Endothelial cell of umbilical vein (primary cell): Measurements from ENCODE around the gene LEPROT. TPM values are rescaled to one million over a fixed set of nuclear protein-coding genes. Genes with fewer than 3 reads are reported as not detected.
A peak's percentile ranks its signal among the peaks of the same experiment; 100 is the strongest.

Experiments
- BruUV-seq: library from RNA; stranded (reverse); fragments of 400-500 nt; replicated peaks from 2 replicates; lab custom pipeline; 2021; lab: Mats Ljungman, UMichigan
- CTCF ChIA-PET: fragments of 300-600, 350-600 bp; sonication (Branson Sonifier 250); formaldehyde crosslinking; loops from one replicate; lab custom pipeline; 2021; ENCODE audit warnings: antibody characterized with exemption, inconsistent platforms; lab: Charles Lee
- POLR2A ChIA-PET: fragments of 300-600, 350-600 bp; sonication (Branson Sonifier 250); formaldehyde crosslinking; loops from one replicate; lab custom pipeline; 2021; ENCODE audit warnings: antibody characterized with exemption, inconsistent platforms; lab: Charles Lee
- DNase-seq: peaks from one replicate; pipeline ENCODE4 v3.0.0-alpha.2; 2011; ENCODE audit warnings: low read depth, low spot score
- FAIRE-seq: peaks from 2 replicates; lab custom pipeline; 2011; peaks lifted over from hg19 to GRCh38; lab: Jason Lieb, UNC
- H2AFZ ChIP-seq: 2 replicates; pipeline ENCODE4 v1.6.0; 2012; ENCODE audit warnings: low read depth, low read length, control low read depth, inconsistent platforms
- H3K27ac ChIP-seq: 2 replicates; pipeline ENCODE4 v1.5.1; 2011; ENCODE audit warnings: low read depth, mild to moderate bottlenecking, control low read depth, low read length, moderate library complexity; ENCODE audit not compliant: insufficient read depth
- H3K27me3 ChIP-seq, 2 experiments: 2 replicates each; pipeline versions ENCODE4 v1.6.0 to v1.6.1; 2011; ENCODE audit warnings: low read length in 2 of 2, mixed read lengths in 1 of 2; ENCODE audit not compliant: control insufficient read depth in 2 of 2, insufficient read depth in 2 of 2
- H3K36me3 ChIP-seq, 2 experiments: 2 replicates in 1 of 2; 3 replicates in 1 of 2; pipeline ENCODE4 v1.5.1; 2011; ENCODE audit warnings: low read length in 2 of 2, mild to moderate bottlenecking in 1 of 2, moderate library complexity in 1 of 2; ENCODE audit not compliant: control insufficient read depth in 2 of 2, insufficient read depth in 2 of 2; ENCODE audit errors: extremely low read depth in 1 of 2
- H3K4me1 ChIP-seq: 3 replicates; pipeline ENCODE4 v1.5.1; 2011; ENCODE audit warnings: mild to moderate bottlenecking, low read length; ENCODE audit not compliant: control insufficient read depth, insufficient read depth; ENCODE audit errors: extremely low read depth
- H3K4me2 ChIP-seq: 2 replicates; pipeline ENCODE4 v1.6.1; 2011; ENCODE audit warnings: low read length, control low read depth, mixed read lengths; ENCODE audit not compliant: insufficient read depth
- H3K4me3 ChIP-seq, 3 experiments: fragments of 200-600 bp in 1 of 3; sonication (generic), shearing (Covaris generic) in 1 of 3; replicated peaks in 1 of 3; 2 replicates each; pipeline ENCODE4 v1.5.1; 2011 to 2016; ENCODE audit warnings: control low read depth in 3 of 3, low read length in 3 of 3, mild to moderate bottlenecking in 2 of 3, inconsistent platforms in 1 of 3, low read depth in 1 of 3, moderate library complexity in 1 of 3; ENCODE audit not compliant: insufficient read depth in 1 of 3
- H3K79me2 ChIP-seq: 2 replicates; pipeline ENCODE4 v1.6.0; 2012; ENCODE audit warnings: low read length, inconsistent platforms; ENCODE audit not compliant: control insufficient read depth, insufficient read depth
- H3K9ac ChIP-seq: replicated peaks from 2 replicates; pipeline ENCODE3; 2011; ENCODE audit warnings: low read length, control low read depth; ENCODE audit not compliant: insufficient read depth; ENCODE audit errors: extremely low read depth
- H3K9me1 ChIP-seq: replicated peaks from 3 replicates; pipeline ENCODE4 v1.6.0; 2011; ENCODE audit warnings: mild to moderate bottlenecking, low read length; ENCODE audit not compliant: control insufficient read depth, insufficient read depth; ENCODE audit errors: extremely low read depth
- H3K9me3 ChIP-seq: replicated peaks from 2 replicates; pipeline ENCODE4 v1.5.1; 2012; ENCODE audit warnings: low read length, inconsistent platforms; ENCODE audit not compliant: control insufficient read depth, insufficient read depth
- H4K20me1 ChIP-seq: replicated peaks from 2 replicates; pipeline ENCODE3; 2011; ENCODE audit warnings: mild to moderate bottlenecking, low read length; ENCODE audit not compliant: control insufficient read depth, insufficient read depth; ENCODE audit errors: extremely low read depth
- EZH2 ChIP-seq: IDR thresholded peaks from 2 replicates; pipeline ENCODE4 v1.6.1; 2012; ENCODE audit warnings: borderline replicate concordance, low read depth, mild to moderate bottlenecking, moderate library complexity, low read length, inconsistent platforms; ENCODE audit not compliant: severe bottlenecking
- FOS ChIP-seq: IDR thresholded peaks from 2 replicates; pipeline ENCODE4 v1.6.1; 2011; ENCODE audit warnings: mild to moderate bottlenecking, low read length, moderate library complexity, borderline replicate concordance; ENCODE audit not compliant: insufficient read depth
- GATA2 ChIP-seq: IDR thresholded peaks from 2 replicates; pipeline ENCODE4 v1.7.0; 2011; ENCODE audit warnings: low read depth, mild to moderate bottlenecking, moderate library complexity, mixed read lengths, low read length; ENCODE audit not compliant: insufficient read length, insufficient read depth
- JUN ChIP-seq: IDR thresholded peaks from 2 replicates; pipeline ENCODE4 v1.6.1; 2011; ENCODE audit warnings: borderline replicate concordance, low read depth; ENCODE audit not compliant: insufficient read length, insufficient read depth
- MYC ChIP-seq: IDR thresholded peaks from one replicate; pipeline ENCODE4 v1.6.1; 2011; ENCODE audit warnings: mild to moderate bottlenecking, low read depth, low read length
- POLR2A ChIP-seq: IDR thresholded peaks from 2 replicates; pipeline ENCODE4 v1.6.1; 2012; ENCODE audit warnings: low read depth, mild to moderate bottlenecking, control low read depth, low read length
- POLR2AphosphoS5 ChIP-seq: IDR thresholded peaks from 2 replicates; pipeline ENCODE4 v1.6.1; 2012; ENCODE audit warnings: low read depth, mild to moderate bottlenecking, control low read depth, low read length, moderate library complexity; ENCODE audit not compliant: insufficient read depth
- dilution Hi-C: fragments of 300-500 bp; cut with MboI; formaldehyde crosslinking; loops from one replicate; pipeline ENCODE4 v1.15.0; 2019; ENCODE audit warnings: low sequenced_read_pairs; ENCODE audit not compliant: extremely low pct_ligation_motif_present
- intact Hi-C: fragments of 100-400 bp; cut with micrococcal nuclease; formaldehyde crosslinking; loops from one replicate; pipeline ENCODE4 v1.10.0; 2022
- polyA plus RNA-seq, 4 experiments: library from polyadenylated mRNA; depleted of rRNA in 3 of 4; stranded (reverse) in 3 of 4; unstranded in 1 of 4; fragments of >200 nt; gene quantifications; 2 replicates each; pipeline versions ENCODE4 v1.2.1 to v1.2.3, GENCODE V29; 2011 to 2012; ENCODE audit warnings: missing spikeins in 1 of 4
- total RNA-seq: library from RNA; stranded (reverse); gene quantifications from 2 replicates; pipeline ENCODE4 v1.2.3, GENCODE V29; 2021
- TF ChIP-seq, protein P1 (sequence below), 2 donors: IDR thresholded peaks; 1 replicate in 1 of 2; 2 replicates in 1 of 2; pipeline ENCODE4 v1.5.1; 2011; ENCODE audit warnings: low read length in 2 of 2, mild to moderate bottlenecking in 2 of 2, moderate library complexity in 2 of 2, control low read depth in 1 of 2, inconsistent platforms in 1 of 2, low read depth in 1 of 2; ENCODE audit not compliant: insufficient read depth in 1 of 2; ENCODE audit errors: extremely low read depth in 1 of 2
- TF ChIP-seq, protein P2 (sequence below): IDR thresholded peaks from 2 replicates; pipeline ENCODE4 v1.6.1; 2011; ENCODE audit not compliant: insufficient read depth, insufficient read length

LEPROT gene
- total and polyA plus RNA-seq, 2 donors (not counting 3 experiments of a cell fraction or from before 2014, with no cell fraction given): 80.6 to 94.8 TPM

DNA sequence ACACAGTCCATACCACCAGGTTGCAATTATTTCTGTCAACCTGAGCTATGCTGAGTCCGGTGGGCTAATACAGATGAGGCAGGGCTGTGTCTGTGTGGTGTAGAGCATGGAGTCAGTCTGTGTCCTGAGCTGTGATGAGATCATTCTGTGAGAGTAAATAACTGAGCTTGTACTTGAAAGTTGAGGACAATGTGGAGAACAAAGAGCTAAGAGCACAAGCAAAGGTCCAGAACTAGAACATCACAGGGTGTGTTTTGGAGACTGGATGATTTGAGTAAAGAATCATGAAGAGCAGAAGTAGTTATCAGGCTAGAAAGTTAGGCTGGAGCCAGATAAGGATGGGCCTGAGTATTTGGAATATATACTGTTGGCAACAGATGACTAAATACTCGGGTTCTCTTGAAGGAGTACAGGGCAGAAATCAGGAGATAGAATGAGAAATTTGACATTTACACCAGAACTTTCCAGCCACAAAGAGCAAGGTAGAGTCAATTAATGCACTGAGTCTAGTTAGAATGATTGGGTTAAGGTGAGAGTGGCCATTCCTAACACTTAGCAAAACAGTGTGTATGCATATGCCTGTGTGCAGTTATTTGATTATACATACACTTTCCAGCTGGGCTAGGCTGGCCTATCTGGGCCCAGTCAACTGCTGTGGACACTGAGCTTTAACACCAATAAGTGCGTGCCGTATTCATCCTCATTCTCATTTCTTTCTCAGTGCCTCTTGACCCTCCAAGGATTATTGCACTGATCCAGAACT lies 48.8 kb downstream of the LEPROT start:
- Histone ChIP-seq H3K4me3 (no peak overlapping the region), H3K9me3 (no peaks in the 10 kb centered on the region), H3K27ac (peak overlapping the region; percentile 26), H3K79me2 (no peaks in the 10 kb centered on the region), H3K36me3 (no peaks in the 10 kb centered on the region), H2AFZ (peak overlapping the region; percentile 2), H3K9ac (no peak overlapping the region), H3K4me2 (no peak overlapping the region), H3K9me1 (no peaks in the 10 kb centered on the region), H4K20me1 (no peaks in the 10 kb centered on the region), H3K27me3 (no peaks in the 10 kb centered on the region), H3K4me1 (peaks cover 6% of the 10 kb centered on the region)
- peak; percentile 49 for DNase-seq
- no peak for TF ChIP-seq FOS
- TF ChIP-seq, protein P1, sequence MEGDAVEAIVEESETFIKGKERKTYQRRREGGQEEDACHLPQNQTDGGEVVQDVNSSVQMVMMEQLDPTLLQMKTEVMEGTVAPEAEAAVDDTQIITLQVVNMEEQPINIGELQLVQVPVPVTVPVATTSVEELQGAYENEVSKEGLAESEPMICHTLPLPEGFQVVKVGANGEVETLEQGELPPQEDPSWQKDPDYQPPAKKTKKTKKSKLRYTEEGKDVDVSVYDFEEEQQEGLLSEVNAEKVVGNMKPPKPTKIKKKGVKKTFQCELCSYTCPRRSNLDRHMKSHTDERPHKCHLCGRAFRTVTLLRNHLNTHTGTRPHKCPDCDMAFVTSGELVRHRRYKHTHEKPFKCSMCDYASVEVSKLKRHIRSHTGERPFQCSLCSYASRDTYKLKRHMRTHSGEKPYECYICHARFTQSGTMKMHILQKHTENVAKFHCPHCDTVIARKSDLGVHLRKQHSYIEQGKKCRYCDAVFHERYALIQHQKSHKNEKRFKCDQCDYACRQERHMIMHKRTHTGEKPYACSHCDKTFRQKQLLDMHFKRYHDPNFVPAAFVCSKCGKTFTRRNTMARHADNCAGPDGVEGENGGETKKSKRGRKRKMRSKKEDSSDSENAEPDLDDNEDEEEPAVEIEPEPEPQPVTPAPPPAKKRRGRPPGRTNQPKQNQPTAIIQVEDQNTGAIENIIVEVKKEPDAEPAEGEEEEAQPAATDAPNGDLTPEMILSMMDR (IDR thresholded peaks at IDR 0.05; ENCODE audit: extremely low read depth in 1 of 2, insufficient read depth in 1 of 2, low read depth in 1 of 2, low read length in 2 of 2): no peak
- TF ChIP-seq POLR2AphosphoS5: no peak
- TF ChIP-seq POLR2A: no peak
- TF ChIP-seq, protein P2, sequence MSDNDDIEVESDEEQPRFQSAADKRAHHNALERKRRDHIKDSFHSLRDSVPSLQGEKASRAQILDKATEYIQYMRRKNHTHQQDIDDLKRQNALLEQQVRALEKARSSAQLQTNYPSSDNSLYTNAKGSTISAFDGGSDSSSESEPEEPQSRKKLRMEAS: no peak
- no peak for TF ChIP-seq GATA2
- no peak for TF ChIP-seq EZH2
- no peak for TF ChIP-seq MYC
- TF ChIP-seq JUN: no peak
- dilution Hi-C loops (no loop called here), intact Hi-C loops (no loop called here)
- peak; percentile 44 for FAIRE-seq
- BruUV-seq: no TSS peak
- ChIA-PET POLR2A (interaction anchor here (1.6 kb wide), 1 partner anchor 49 kb away, joined by 5 read pairs; the partner anchor contains the start of genes LEPR and LEPROT), CTCF (interaction anchor here (0.7 to 3.9 kb wide), 6 partner anchors 9 to 282 kb away, joined by 3 to 29 read pairs (median 6); no protein-coding TSS in a partner anchor)
